ENCODE data around the gene SLC6A4.

Gene SLC6A4

GRCh38 chr17:30238003-30238344, 2.5 kb upstream of the SLC6A4 start:
- DNase-seq (ENCODE audit: low read depth in 1 of 2, low spot score in 1 of 2), result no peak
- Histone ChIP-seq H3K27ac (replicated peaks) (no peak overlapping the region), H3K4me3 (replicated peaks; ENCODE audit: insufficient read depth, low read length) (no peak overlapping the region), H3K27me3 (ENCODE audit: insufficient read depth, poor library complexity, severe bottlenecking) (peaks cover 22% of the 10 kb centered on the region)
- no peak for TF ChIP-seq GABPA (IDR thresholded peaks at IDR 0.05; ENCODE audit: low read depth)
- no peak for TF ChIP-seq REST (IDR thresholded peaks at IDR 0.05; ENCODE audit: insufficient replicate concordance, low read depth)
- no peak for TF ChIP-seq CTCF (IDR thresholded peaks at IDR 0.05; ENCODE audit: insufficient read depth, low read length)
- no peak for TF ChIP-seq SPI1 (IDR thresholded peaks at IDR 0.05; ENCODE audit: borderline replicate concordance, low read depth)
- no peak for TF ChIP-seq POLR2AphosphoS5 (IDR thresholded peaks at IDR 0.05; ENCODE audit: low read depth)

- DNase-seq (ENCODE audit: low read depth in 1 of 2, low spot score in 1 of 2), result no peak
- H3K4me3 ChIP-seq (replicated peaks; ENCODE audit: insufficient read depth, low read length), result no peak overlapping the region
- peaks cover 22% of the 10 kb centered on the region for H3K27me3 ChIP-seq (ENCODE audit: insufficient read depth, poor library complexity, severe bottlenecking)
- TF ChIP-seq POLR2AphosphoS5 (IDR thresholded peaks at IDR 0.05; ENCODE audit: low read depth) (no peak), CTCF (IDR thresholded peaks at IDR 0.05; ENCODE audit: insufficient read depth, low read length) (no peak), REST (IDR thresholded peaks at IDR 0.05; ENCODE audit: insufficient replicate concordance, low read depth) (no peak), SPI1 (IDR thresholded peaks at IDR 0.05; ENCODE audit: borderline replicate concordance, low read depth) (no peak), GABPA (IDR thresholded peaks at IDR 0.05; ENCODE audit: low read depth) (no peak)
- no peak overlapping the region for H3K27ac ChIP-seq (replicated peaks)
Measured at GRCh38 chr17:30237296-30238002, 2.0 kb upstream of the SLC6A4 start.

- DNase-seq (ENCODE audit: low read depth in 1 of 2, low spot score in 1 of 2), result peak in 1 of 2 experiments; percentile 26
- H3K27me3 ChIP-seq (ENCODE audit: insufficient read depth, poor library complexity, severe bottlenecking), result peaks cover 22% of the 10 kb centered on the region
Measured at GRCh38 chr17:30236766-30237165, 1.3 kb upstream of the SLC6A4 start.

GRCh38 chr17:30236297-30236624, 764 bp upstream of the SLC6A4 start:
- no peak overlapping the region for H3K4me3 ChIP-seq (replicated peaks; ENCODE audit: insufficient read depth, low read length)
- H3K27ac ChIP-seq (replicated peaks), result no peak overlapping the region
- no peak for TF ChIP-seq REST (IDR thresholded peaks at IDR 0.05; ENCODE audit: insufficient replicate concordance, low read depth)
- TF ChIP-seq SPI1 (IDR thresholded peaks at IDR 0.05; ENCODE audit: borderline replicate concordance, low read depth), result no peak
- no peak for TF ChIP-seq POLR2AphosphoS5 (IDR thresholded peaks at IDR 0.05; ENCODE audit: low read depth)
- TF ChIP-seq GABPA (IDR thresholded peaks at IDR 0.05; ENCODE audit: low read depth), result no peak
- TF ChIP-seq CTCF (IDR thresholded peaks at IDR 0.05; ENCODE audit: insufficient read depth, low read length), result no peak
- DNase-seq (ENCODE audit: low read depth in 1 of 2, low spot score in 1 of 2), result no peak
- peaks cover 22% of the 10 kb centered on the region for H3K27me3 ChIP-seq (ENCODE audit: insufficient read depth, poor library complexity, severe bottlenecking)

More at GRCh38 chr17:30236766-30237165, 1.3 kb upstream of the SLC6A4 start:
- no peak overlapping the region for H3K4me3 ChIP-seq (replicated peaks; ENCODE audit: insufficient read depth, low read length)
- TF ChIP-seq GABPA (IDR thresholded peaks at IDR 0.05; ENCODE audit: low read depth), result no peak
- no peak overlapping the region for H3K27ac ChIP-seq (replicated peaks)
